CD4-positive, alpha-beta T cell treated with Interleukin-6 for 4 hours (primary cell): ENCODE results near the gene LRCH1.
"Not testable (repeated sequence)": the region's sequence is repeated elsewhere in the genome, so short reads cannot be mapped to it uniquely, and the experiment has no call there.

ENCODE experiments used
- DNase-seq: peaks from one replicate; pipeline ENCODE4 v3.0.0-alpha.2; 2020; ENCODE audit warnings: mixed read lengths

The LRCH1 gene, protein sequence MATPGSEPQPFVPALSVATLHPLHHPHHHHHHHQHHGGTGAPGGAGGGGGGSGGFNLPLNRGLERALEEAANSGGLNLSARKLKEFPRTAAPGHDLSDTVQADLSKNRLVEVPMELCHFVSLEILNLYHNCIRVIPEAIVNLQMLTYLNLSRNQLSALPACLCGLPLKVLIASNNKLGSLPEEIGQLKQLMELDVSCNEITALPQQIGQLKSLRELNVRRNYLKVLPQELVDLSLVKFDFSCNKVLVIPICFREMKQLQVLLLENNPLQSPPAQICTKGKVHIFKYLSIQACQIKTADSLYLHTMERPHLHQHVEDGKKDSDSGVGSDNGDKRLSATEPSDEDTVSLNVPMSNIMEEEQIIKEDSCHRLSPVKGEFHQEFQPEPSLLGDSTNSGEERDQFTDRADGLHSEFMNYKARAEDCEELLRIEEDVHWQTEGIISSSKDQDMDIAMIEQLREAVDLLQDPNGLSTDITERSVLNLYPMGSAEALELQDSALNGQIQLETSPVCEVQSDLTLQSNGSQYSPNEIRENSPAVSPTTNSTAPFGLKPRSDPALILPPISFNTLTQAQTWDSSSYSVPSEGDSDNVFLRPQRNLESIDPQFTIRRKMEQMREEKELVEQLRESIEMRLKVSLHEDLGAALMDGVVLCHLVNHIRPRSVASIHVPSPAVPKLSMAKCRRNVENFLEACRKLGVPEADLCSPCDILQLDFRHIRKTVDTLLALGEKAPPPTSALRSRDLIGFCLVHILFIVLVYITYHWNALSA

DNA sequence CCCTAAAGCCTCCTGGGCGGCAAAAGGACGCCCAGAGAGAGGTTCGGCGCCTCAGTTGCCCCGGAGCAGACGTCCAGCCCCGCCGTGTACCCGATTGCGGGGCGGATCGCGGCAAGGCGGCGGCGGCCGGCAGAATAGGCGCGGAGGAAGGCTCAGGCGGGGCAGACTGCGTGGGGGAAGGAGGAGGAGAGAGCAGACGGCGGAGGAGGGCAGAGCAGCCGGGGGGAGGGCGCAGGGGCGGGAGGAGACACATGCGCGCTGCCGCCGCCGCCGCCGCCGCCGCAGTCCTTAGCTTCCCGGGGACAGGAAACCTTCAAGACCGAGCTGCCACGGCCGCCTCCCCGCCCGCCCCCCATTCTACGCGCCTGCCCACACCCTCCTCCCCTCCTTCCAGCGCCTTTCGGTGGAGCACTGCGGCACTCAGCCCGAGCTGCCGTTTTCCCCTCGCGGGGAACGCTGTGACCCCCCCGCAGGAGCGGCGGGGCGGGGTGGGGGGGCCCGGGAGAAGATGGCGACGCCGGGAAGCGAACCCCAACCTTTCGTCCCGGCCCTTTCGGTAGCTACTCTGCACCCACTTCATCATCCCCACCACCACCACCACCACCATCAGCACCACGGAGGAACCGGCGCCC, at the start of gene LRCH1:
Gene LRCH1 (plus strand): TSS at position 282 of the 632 bp plus-strand sequence. CDS start 227 bp downstream, at position 509.
- DNase-seq: peak; percentile 92

DNA sequence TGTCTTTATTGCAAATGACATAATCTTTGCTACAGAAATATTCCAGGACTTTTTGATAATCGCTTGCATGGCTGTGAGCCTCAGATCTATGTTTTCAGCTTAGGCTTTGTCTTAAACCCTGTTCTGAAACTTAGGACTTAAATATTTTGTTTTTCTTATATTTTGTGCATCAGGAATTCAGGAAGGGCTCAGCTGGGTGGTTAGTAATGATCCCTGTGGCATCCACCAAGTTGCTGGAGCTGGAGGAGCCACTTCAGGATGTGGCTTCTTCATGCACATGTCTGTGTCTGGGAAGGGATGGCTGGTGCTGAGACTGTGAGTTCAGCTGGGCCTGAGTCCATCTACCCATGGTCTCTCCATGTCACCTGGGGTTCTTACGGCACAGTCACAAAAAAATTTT, 48.9 kb upstream of the LRCH1 start:
- DNase-seq: no peak

DNA sequence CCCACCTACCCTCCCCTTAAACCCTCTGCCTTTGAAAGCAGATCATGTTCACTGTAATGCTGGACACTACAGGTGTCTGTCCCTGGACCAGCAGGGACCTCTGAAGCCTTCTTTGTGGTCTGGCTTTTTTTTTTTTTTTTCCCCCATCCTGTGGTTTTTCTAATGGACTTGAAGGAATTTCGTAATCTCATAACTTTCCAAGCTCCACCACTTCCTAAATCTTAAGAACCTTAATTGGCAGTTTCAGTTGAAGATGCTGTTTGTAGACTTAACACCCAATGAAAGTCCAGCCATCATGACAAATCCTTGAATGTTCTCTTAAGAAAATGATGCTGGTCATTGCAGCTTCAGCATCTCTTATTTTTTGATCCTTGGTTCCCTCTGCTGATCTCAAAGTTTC, 45.0 kb upstream of the LRCH1 start:
- no peak for DNase-seq

DNA sequence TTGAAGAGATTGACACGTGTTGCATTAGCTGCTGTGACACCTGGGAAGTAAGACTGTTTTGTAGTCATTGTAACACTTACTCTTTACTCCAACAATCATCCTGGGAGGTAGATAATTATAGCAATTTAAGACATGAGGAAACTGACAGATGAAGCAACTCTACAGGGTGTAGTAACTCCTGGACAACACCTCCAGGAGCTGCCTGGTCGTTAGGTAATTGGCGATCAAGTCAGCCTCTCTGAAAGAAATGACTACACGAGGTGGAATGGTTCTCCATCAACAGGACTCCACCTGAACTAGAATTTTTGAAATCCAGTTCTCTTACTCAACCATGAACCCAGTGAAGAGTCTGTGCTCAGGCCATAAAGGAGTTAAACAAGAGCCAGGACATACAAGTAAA, 43.0 kb upstream of the LRCH1 start:
- no peak for DNase-seq

DNA sequence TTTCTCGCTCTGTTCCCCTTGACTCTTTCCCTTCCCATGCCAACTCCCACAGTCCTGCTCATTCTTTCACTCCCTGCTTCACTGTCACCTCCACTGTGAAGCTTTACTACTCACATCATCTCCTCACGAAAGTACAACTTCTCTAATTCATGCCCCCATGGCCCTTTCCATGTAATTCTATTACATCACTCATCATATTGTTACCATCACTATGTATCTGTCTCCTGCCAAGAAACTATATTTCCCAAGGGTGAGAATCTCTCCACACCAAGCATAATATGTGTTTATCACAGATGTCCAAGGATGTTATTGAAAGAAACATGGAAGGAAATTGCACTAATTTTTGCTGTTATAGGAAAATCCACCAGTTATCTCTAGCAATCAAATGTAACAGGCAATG, 37.2 kb upstream of the LRCH1 start:
- no peak for DNase-seq

DNA sequence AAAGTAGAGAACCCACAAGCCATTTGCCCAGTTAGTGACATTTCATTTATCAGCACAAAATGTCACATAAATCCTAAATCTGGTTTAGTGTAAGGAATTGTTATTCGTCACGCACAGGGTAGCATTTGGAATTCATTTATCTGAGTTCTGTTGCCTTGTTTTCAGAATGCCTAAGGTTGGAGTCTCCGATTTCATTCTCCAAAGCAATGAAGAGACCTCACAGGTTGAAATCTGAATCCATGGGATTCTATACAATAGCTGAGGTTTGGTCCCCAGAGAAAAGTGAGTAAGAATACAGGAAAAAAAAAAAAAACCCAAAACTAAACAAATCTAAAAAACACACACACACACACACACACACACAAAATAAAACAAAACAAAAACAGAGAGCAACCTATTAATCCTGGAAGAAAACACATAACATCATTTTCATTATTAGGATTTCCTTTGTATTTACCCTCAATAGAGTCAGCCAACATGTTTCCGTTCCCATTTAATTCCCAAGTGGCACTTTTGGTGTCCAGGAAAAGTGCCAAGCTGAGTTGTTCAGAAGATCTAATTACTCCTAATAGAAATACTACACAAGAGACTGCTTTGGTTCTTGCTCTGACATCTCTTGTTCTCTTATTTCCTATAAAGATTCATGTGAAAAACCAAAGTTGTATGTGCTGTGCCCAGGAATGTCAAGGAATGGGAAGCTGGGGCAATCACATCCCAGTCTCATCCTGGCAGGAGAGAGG, 36.2 kb upstream of the LRCH1 start:
- DNase-seq: no peak

DNA sequence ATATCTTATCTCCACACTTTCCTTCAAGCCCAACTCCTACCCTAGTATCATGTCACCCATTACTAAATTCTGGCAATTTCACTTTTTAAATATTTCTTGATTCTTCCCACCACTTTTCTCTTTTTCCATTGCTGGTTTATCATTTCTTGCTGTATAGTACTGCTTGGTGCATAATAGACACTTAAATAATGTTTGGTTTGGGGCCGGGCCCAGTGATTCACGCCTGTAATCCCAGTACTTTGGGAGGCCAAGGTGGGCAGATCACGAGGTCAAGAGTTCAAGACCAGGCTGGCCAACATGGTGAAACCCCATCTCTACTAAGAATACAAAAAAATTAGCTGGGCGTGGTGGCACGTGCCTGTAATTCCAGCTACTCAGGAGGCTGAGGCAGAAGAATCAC, 35.2 kb upstream of the LRCH1 start:
- DNase-seq: not testable (repeated sequence)

DNA sequence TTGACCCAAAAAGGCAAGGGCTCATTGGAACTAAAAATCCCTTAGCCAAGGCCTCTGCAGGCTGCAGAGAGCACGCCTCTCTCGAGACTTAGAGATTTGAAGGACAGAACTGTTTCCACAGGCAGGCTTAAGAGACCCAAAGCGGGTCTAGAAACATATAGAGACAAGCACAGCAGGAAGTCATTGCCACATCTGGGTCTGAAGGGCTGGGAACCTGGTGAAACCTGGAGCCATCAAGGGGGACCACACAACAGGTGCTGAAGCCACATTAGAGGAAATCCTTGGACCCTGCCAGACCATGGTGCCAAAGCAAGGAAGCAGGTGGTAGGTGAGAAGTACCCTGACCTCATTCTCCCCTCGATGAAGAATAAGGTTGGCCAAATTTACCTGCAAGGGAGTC, 33.8 kb upstream of the LRCH1 start:
- DNase-seq: no peak

DNA sequence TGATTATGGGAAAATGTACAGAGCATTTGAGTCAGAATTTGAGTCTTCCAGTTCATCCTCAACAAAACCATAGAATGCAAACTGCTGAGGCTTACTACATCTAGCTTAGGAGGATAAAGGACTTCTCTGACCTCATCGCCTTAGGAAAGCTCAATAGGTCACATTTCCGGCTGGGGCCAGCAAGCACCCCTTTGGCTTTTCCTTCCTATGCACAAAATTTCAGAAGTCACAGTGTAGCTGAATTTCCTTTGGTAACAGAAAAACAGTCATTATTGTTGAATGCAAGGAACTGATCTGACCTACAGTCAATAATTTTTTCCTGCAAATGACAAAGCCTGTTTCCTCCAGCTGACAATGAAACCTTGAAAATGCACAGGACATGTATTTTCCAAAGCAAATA, 32.8 kb upstream of the LRCH1 start:
- DNase-seq: no peak

DNA sequence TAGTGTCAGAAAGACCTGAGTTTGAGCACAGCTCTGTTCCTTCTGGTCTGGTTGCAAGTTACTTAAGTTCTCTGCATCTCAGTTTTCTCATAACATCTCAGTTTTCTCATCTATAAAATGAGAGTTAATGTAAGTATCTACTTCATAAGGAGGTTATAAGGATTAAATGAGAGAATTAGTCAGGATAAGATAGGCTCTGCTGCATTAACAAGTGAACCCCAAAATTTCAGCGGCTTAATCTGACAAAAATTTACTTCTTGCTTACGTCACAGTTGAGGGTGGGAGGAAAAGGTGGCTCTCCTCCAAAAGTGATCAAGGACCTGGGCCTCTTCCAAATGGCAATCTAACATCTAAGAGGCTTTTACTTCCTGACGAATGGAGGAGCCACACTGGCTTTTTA, 31.5 kb upstream of the LRCH1 start:
- no peak for DNase-seq

DNA sequence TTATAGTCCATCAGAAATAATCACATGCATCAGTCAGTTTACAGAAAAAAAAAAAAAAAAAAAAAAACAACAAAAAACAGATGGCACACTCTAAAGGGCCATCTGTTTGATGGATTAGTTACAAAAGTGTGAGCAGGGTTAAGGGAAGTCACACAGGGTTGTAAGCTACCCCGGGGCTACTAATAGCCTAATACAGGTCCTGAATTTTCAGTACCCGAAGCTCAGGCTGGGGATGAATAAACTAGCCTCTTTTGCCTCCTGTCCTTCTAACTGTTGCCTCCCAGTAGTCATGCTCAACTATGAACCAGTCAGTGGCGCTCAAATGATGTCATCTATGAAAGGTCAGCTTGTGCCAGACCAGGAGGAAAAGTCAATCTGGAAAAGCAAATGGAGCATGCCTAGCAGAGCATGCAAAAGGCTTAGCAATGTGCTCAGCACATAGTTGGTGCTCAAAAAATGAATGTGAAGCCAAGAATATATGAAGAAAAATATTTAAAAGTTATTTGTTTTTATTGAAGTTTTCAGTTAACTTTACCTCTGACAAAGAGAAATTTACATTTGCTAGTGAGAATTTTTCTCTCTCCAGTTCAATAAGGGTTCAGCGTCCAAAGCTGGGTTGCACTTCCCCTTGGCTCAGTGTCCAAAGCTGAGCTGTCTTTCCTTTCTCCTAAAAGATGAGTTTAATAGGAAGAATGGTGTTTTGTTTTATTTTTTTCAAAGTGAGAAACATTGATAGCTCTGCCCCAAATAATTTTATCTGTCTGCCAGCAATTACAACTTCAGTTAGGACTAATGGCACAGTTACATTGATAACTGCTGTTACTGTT, 30.8 kb upstream of the LRCH1 start:
- DNase-seq: no peak

DNA sequence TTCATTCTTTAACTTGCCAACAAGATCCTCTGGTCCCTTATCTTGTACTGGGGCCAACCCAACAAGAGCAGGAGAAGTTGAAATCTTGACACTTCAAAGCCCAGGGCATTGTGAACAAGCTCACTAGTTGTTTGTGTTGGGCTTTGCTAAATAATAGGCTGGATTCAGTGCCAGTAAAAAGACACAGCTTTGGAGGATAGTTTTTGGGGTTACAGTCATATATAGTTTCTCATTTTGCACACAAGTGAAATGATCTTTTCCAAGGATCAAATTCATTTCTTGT, 30.3 kb upstream of the LRCH1 start:
- DNase-seq: no peak

DNA sequence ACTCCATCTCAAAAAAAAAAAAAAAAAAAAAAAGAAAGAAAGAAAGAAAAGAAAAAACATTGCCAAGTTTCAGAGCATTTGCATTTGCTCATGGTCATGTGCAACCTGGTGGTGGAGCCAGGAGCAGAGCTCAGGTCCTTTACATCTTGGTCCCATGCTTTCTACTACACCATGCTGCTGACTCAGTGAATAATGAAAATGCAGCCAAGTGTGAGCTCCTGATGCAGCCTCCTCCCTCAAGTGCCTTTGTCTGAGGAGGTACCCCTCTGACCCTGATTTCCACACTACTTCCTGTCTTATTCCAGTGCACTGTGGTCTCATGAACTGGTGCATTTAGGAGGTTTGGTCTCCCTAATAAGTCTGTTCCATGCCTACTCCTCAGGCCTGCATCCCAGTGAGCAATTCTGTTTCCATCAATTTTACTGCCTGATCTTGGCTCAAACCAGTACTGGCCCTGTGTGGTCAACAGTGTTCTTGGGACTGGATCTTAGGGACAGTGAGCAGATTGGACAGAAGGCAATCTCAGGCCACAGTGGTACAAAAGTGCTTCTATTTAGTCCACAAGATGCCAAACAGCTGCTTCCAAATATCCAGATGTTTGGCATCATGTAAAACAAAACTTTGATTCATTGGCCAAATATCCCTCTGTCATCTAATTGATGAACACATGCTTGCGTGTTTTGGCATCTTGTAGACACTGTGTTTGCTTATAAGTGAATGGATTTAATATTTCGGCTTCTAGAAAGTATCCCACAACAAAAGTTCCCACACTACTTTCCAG, 28.8 kb upstream of the LRCH1 start:
- no peak for DNase-seq

DNA sequence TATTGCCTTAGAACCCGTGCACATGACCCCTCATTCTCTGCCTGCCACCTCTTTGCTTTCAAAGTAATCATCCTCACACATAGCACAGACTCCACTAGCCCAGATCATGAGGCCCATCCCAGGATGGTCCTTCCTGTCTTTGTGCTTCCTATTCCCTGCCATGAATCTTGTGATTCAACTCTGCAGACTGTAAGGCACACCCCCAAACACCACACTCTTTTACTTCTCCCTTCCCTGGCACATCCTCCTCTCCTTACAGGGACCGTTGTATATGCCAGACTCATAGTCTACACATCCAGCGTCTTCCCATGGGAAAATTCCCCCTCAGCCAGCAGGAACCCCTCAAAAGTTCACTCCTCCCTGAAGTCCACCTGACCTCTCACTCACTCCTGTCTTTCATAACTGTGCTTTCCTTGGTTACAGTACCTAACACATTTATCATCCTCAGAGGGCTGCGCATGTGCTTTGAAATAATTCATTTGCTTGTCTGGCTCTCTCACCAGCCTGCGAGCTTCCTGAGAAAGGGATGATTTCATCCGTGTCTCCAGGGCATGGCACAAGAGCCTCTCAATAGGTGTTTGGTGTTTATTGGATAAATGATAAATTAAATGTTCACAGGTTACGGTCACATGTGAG, 26.8 kb upstream of the LRCH1 start:
- no peak for DNase-seq

DNA sequence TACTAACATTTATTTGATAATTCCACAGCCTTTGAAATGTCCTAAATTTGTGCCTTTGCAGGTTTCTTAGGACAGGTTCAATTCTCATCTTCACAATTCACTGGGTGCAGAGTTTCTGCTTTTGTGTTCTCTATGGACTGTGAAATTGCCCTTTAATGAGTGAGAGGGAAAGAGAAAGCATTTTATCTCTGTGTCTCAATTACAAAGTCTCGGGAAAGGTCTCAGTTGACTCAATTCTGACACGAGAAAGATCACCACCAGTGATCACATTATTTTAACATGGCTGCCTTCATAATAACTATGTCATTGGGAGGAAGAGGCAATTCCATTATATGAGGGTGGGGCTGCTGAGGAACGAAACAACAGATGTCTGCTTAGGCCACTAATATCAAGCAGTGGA, 26.2 kb upstream of the LRCH1 start:
- DNase-seq: no peak

DNA sequence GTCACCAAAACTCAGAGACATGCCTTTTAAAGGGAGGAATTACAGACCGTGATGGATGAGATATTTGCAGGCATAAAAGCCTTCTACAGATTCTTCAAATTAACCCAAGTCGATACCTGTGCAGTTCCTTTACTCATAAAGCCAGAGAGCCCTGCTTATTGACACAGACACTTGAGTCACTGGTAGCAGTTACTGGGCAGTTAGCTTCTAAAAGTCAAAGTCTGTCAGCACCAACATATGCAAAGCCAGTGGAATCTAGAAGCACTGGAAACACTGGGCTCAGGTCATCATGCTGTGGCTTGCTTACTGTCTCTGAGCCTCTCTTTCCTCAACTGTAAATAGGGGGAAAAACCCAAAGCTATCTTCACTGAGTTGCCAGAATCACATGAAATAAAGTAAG, 25.7 kb upstream of the LRCH1 start:
- DNase-seq: no peak

DNA sequence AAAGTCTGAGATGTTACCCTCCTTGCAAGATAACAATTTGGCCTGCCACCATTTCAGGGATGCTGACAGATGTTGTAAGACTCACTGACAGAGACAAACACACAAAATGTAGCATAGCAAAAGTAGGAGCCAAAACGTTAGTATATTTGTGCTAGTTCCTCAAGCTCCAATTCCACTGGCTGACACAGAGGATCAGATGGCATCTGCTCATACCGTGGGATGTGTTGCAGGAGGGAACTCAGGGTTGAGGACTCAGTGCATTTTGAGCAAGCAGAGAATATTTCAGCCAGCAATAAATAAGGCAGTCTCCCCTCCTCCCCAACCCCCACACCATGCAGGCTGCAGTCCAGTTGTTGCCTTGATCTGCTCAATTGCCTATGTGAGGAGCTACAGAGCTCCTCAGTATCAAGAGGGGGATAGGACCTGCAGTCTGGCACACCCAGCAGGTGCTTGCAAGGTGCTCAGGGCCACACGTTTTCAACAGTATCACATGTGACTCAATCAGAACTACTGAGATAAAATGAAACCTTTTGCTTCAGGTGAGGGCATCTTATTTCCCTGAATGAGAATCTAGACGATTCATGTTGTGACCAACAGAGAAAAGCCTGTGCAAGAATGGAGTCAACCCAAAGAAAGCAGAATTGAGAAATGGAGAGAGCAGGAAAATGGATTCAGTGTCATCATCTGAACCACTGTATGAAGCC, 23.6 kb upstream of the LRCH1 start:
- no peak for DNase-seq

DNA sequence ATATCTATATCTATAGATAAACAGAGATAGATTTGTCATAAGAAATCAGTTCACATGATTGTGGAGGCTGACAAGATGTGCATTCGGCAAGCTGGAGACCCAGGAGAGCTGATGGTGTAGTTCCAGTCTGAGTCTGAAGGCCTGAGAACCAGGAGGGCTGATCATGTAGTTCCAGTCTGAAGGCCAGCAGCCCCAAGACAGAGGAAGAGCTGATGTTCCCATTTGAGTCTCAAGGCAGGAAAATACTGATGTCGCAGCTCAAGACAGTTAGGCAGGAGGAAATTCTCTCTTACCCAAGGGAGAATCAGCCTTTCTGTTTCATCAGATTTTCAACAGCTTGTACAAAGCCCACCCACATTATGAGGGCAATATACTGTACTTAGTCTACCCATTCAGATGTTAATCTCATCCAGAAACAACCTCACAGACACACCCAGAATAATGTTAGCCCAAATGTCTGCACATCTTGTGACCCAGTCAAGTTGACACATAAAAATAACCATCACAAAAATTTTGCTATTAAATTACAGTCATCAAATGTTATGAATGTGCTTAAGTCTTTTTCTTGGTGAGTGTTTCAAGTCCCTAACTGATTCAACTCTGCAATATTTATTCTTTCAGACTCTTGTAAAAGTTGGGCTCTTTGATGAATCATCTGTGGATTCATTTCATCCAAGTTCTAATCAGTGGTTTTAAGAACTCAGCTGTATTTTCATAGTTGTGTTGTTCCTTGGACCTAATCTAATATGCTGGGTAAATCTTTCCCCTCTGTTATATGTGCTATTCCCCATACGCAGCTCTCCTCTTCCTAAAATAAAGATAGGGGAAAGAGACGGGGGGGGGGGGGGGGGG, 22.7 kb upstream of the LRCH1 start:
- DNase-seq: no peak

DNA sequence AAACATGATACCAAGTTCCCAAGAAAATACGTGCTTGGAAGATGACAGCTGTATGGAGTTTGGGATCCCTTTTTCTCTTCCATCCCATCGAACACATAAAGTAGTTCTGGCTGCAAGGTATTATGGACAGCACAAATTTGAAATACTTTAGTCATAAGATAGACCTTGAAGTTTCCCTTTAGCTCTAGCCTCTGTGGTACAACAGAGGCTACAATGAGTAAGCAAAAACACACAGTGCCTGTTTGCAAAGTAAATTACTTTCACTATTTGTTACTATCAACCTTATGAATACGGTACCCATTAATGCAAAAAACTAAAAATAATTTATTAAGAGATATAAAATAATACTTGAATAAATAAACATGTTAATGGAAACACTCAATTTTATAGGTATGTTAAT, 21.0 kb upstream of the LRCH1 start:
- no peak for DNase-seq

DNA sequence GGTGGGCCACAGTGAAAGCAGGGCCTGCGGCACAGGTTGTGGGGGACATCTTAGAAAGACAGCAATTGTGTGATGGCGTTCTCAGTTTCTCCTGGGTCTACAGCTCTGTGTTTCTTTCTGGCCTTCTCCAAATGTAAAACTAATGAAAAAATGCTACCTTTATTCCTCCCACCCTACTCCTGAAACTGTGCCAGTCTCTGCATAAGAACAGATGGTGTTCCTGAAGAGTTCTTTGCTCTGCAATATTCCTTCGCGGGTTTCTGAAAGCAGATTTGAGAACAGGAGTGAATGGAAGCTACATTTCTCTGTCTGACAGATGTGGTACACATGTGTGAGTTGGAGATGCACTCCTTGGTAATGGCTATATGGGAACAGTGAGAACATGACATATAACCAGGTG, 18.0 kb upstream of the LRCH1 start:
- DNase-seq: no peak
